Epithelial cell of esophagus (primary cell): Measurements from ENCODE around the gene KCNA4.
"Not testable (repeated sequence)": the region's sequence is repeated elsewhere in the genome, so short reads cannot be mapped to it uniquely, and the experiment has no call there.

ENCODE experiments used
- DNase-seq: peaks from one replicate; pipeline ENCODE4 v3.0.0; 2010; ENCODE audit warnings: low read depth
- H3K4me3 ChIP-seq: 2 replicates; pipeline ENCODE4 v1.5.1; 2011; ENCODE audit warnings: mild to moderate bottlenecking, low read length, control low read depth
- TF ChIP-seq, protein P1 (sequence below): IDR thresholded peaks from 2 replicates; pipeline ENCODE4 v1.5.1; 2011; ENCODE audit warnings: low read depth, mild to moderate bottlenecking, low read length, control low read depth, inconsistent platforms; ENCODE audit not compliant: insufficient read depth; ENCODE audit errors: missing control alignments

Gene KCNA4

DNA sequence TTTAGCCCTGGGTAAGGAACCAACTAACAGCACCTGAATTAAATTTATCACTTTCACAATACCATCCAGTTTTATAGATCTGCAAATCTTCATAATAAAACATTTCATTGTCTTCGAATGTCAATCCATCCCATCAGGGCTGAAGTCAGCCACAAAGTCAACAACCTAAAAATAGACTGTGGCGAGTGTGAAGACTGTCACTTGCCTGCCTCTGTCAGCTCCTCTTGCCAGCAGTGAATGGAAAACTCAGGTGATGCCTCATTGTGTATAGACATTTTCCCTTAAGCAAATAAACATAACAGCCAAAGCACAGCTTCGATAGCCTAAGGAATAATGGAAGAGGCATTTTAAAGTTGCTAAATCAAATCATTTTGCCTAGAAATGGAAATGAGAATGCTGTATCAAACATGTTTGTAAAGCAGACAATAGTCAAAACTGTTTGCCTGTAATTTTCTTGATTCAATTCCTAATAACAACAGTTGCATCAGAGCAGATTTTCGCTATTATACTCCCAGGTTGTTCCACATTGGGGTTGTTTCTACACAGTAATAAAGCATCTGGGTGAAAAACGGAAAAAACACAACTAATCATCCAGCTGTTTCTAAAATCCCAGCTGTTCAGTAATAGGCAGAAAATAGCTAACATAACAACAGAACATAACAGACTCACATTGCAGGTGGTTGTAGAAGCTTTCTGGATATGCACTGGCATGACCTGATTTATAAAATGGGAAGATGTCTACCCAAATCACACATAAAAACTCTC, 15.7 kb downstream of the KCNA4 start:
- DNase-seq: no peak
- TF ChIP-seq, protein P1, sequence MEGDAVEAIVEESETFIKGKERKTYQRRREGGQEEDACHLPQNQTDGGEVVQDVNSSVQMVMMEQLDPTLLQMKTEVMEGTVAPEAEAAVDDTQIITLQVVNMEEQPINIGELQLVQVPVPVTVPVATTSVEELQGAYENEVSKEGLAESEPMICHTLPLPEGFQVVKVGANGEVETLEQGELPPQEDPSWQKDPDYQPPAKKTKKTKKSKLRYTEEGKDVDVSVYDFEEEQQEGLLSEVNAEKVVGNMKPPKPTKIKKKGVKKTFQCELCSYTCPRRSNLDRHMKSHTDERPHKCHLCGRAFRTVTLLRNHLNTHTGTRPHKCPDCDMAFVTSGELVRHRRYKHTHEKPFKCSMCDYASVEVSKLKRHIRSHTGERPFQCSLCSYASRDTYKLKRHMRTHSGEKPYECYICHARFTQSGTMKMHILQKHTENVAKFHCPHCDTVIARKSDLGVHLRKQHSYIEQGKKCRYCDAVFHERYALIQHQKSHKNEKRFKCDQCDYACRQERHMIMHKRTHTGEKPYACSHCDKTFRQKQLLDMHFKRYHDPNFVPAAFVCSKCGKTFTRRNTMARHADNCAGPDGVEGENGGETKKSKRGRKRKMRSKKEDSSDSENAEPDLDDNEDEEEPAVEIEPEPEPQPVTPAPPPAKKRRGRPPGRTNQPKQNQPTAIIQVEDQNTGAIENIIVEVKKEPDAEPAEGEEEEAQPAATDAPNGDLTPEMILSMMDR: no peak
- no peak overlapping the region for H3K4me3 ChIP-seq

DNA sequence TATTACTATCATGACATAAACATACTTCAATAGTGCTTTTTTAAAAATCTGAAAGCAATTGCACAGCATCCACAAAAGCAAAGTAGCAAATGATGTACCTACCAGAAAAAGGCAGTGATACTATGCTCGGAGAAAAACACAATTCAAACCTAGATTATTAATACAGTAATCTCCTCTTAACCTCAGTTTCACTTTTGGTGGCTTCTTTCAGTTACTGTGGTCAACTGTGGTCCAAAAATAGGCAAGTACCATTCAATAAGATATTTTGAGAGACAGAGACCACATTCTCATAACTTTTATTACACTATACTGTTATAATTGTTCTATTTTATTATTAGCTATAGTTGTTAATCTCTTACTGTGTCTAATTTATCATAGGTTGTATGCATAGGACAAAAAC, 20.8 kb downstream of the KCNA4 start:
- TF ChIP-seq, protein P1: no peak
- no peak for DNase-seq
- H3K4me3 ChIP-seq: no peak overlapping the region

DNA sequence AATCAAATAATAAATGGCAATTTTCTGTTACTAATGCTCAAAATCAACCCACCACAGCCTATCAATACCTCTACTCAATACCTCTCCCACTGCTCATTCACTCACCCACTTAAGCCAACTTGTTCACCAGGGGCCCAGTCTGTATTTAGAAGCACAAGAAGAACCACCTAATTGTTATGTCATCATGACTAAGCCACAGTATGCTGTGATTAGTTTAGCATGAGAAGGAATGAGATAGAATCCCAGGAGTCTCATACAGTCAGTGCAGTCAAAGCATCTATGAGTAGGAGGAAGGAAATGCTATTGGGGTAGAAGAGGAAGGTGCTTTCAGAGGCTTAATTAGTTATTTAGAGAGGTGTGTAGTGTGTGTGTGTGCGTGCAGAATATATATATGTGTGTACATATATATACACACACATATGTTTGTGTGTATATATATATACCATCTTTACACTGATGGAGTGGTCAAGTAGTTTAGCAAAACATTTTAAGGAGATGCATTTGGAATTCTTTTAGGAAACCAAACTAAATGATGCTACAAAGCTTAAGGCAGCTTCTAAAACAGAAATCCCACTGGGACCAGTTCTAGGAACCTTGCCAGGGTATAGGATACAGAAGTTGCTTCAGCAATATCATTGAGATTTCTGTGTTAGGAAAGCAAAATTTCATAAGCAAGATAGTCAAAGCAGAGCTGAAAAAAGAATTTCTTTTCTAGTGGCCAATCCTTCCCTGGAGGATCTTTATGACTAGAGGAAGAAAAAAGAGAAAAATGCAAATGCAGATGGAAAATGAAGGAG, 27.5 kb downstream of the KCNA4 start:
- peak; percentile 29 for DNase-seq
- TF ChIP-seq, protein P1: no peak
- H3K4me3 ChIP-seq: no peak overlapping the region

DNA sequence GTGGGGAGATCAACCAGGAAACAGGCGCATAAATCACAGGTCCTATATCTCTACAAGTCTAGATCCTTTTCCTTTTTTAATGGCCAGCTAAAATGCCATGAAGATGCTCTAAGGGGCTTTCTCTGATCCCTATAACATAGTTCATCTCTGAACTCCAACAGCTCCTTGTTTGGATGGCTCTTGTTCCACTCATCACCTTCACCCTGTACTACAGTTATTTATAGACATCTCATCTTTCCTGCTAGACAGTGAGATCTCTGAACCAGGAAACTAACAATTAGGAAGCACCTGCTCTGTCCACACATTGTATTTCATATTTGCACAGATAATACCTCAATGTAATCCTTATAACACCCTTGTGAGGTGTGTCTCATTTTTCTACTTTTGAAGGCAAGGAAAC, 31.6 kb downstream of the KCNA4 start:
- H3K4me3 ChIP-seq: no peak overlapping the region
- no peak for DNase-seq
- TF ChIP-seq, protein P1: no peak

DNA sequence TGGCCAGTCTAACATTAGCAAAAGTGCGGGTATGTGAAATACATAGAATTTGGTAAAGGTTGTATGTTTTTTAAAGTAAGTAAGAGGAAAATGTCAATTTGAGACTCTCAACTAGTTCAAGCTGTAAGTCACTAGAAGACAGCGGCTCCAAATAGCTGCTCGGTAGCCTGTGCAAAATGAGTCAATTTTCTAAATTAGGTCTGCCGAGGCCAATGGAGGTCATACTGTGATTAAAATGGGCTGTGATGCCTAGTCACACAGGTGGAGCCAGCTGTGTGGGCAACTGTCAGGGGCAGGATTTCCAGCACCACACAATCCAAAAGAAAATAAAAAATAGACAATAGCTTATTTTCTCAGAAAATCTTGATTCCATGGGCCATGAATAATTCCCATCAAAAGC, 32.3 kb downstream of the KCNA4 start:
- DNase-seq: no peak
- TF ChIP-seq, protein P1: no peak

DNA sequence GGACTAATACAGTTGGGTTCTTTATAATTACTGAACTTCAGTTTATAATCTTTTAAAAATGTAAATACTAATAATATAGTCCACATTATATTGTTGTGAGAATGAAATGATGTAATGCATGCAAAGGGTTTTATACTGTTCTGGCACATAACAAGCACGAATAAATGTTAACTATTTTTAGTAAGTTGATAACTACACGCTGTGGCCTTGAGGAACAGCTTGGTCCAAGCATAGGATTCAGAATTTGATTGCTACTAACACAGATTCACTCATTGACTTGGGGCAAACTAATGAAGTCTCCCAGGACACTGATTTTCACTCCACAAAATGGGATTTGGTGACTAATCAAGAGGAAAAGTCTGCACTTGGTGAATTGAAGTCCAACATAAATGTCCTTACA, 38.3 kb downstream of the KCNA4 start:
- DNase-seq: no peak
- no peak overlapping the region for H3K4me3 ChIP-seq
- TF ChIP-seq, protein P1: no peak

More for the DNA sequence above, 32.3 kb downstream of the KCNA4 start:
- no peak overlapping the region for H3K4me3 ChIP-seq

DNA sequence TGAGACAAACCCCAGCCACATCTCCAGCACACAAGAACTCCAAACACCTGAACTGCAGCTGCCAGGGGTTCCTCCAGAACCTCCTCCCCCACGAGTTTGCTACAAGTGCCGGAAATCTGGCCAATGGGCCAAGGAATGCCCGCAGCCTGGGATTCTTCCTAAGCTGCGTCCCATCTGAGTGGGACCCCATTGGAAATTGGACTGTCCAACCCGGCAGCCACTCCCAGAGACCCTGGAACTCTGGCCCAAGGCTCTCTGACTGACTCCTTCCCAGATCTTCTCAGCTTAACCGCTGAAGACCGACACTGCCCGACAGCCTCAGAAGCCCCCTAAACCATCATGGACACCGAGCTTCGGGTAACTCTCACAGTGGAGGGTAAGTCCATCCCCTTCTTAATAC, 41.2 kb downstream of the KCNA4 start:
- H3K4me3 ChIP-seq, DNase-seq: not testable (repeated sequence)
